ENCODE data around the gene TNPO1. TPM values are rescaled to one million over a fixed set of nuclear protein-coding genes. Genes with fewer than 3 reads are reported as not detected.

TNPO1 gene
- total and polyA plus RNA-seq, 2 of the 13 experiments (the other 11 are each of a cell fraction or from before 2014, with no cell fraction given), result 26.7 to 123 TPM

DNA sequence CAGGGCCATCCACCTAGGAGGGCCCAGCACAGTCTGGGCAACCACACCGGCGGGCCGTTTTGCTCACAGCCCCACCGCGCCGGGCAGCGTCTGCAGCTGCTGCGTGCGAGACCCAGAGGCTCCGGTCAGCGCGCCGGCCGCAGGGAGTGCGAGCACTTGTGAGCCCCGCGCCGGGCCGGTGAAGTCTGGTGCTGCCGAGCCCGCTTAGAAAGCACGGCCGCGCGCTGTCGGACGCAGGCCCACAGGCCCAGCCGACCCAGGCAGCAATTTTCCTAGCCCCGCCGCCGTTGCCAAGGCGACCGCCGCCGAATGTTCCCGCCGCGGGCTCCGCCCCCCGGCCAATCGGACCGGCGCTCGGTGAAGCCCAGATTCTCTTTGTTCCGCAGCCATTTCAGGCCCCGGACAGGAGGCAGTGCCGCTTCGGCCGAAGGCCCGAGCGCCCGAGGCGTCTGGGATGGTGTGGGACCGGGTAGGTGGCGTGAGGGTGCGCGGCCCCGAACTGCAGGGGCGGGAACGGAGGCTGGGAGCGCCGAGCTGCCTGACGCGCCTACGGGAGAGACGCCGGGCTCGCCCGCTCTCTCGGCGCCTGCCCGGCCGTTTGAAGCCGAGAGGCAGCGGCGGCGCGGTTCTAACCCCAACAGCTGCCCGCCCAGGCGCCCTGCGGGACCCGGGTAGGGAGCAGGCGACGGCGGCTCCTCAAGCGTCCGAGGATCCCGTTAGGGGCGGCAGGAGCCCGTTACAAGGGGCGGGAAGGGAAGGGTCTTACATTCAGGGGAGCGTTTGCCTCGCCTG lies at the start of gene TNPO1 (continued):
- TF ChIP-seq ZNF225 (CRISPR knock-in tag; IDR thresholded peaks at IDR 0.05), result peak; percentile 8; the same call in 1 of the 2 replicates
- TF ChIP-seq CAMTA2 (CRISPR knock-in tag; IDR thresholded peaks at IDR 0.05; ENCODE audit: borderline replicate concordance), result no peak
- TF ChIP-seq ZNF790 (CRISPR knock-in tag; IDR thresholded peaks at IDR 0.05; ENCODE audit: borderline replicate concordance), result no peak; the same call in 1 of the 2 replicates
- 0 out of 2 replicates have a peak, but pooled peaks have one; percentile 67 for TF ChIP-seq POGZ (CRISPR knock-in tag; IDR thresholded peaks at IDR 0.05)
- TF ChIP-seq PRDM10 (CRISPR knock-in tag; IDR thresholded peaks at IDR 0.05; ENCODE audit: low read depth), result no peak
- no peak for TF ChIP-seq ZNF276 (CRISPR knock-in tag; IDR thresholded peaks at IDR 0.05; ENCODE audit: low read depth)
- no peak; the same call in 1 of the 2 replicates for TF ChIP-seq THAP11 (CRISPR knock-in tag; IDR thresholded peaks at IDR 0.05)
- TF ChIP-seq, protein P1, sequence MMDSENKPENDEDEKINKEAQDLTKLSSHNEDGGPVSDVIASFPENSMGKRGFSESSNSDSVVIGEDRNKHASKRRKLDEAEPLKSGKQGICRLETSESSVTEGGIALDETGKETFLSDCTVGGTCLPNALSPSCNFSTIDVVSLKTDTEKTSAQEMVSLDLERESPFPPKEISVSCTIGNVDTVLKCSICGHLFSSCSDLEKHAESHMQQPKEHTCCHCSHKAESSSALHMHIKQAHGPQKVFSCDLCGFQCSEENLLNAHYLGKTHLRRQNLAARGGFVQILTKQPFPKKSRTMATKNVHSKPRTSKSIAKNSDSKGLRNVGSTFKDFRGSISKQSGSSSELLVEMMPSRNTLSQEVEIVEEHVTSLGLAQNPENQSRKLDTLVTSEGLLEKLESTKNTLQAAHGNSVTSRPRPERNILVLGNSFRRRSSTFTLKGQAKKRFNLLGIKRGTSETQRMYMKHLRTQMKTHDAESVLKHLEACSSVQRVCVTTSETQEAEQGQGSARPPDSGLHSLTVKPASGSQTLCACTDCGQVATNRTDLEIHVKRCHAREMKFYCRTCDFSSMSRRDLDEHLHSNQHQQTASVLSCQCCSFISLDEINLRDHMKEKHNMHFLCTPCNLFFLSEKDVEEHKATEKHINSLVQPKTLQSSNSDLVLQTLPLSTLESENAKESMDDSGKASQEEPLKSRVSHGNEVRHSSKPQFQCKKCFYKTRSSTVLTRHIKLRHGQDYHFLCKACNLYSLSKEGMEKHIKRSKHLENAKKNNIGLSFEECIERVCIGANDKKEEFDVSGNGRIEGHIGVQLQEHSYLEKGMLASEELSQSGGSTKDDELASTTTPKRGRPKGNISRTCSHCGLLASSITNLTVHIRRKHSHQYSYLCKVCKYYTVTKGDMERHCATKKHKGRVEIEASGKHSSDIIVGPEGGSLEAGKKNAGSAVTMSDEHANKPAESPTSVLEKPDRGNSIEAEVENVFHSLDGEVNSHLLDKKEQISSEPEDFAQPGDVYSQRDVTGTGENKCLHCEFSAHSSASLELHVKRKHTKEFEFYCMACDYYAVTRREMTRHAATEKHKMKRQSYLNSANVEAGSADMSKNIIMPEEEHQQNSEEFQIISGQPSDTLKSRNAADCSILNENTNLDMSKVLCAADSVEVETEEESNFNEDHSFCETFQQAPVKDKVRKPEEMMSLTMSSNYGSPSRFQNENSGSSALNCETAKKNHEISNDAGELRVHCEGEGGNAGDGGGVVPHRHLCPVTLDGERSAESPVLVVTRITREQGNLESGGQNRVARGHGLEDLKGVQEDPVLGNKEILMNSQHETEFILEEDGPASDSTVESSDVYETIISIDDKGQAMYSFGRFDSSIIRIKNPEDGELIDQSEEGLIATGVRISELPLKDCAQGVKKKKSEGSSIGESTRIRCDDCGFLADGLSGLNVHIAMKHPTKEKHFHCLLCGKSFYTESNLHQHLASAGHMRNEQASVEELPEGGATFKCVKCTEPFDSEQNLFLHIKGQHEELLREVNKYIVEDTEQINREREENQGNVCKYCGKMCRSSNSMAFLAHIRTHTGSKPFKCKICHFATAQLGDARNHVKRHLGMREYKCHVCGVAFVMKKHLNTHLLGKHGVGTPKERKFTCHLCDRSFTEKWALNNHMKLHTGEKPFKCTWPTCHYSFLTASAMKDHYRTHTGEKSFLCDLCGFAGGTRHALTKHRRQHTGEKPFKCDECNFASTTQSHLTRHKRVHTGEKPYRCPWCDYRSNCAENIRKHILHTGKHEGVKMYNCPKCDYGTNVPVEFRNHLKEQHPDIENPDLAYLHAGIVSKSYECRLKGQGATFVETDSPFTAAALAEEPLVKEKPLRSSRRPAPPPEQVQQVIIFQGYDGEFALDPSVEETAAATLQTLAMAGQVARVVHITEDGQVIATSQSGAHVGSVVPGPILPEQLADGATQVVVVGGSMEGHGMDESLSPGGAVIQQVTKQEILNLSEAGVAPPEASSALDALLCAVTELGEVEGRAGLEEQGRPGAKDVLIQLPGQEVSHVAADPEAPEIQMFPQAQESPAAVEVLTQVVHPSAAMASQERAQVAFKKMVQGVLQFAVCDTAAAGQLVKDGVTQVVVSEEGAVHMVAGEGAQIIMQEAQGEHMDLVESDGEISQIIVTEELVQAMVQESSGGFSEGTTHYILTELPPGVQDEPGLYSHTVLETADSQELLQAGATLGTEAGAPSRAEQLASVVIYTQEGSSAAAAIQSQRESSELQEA (CRISPR knock-in tag; IDR thresholded peaks at IDR 0.05; ENCODE audit: not compliant biosample characterization), result no peak
- TF ChIP-seq ZNF253 (CRISPR knock-in tag; IDR thresholded peaks at IDR 0.05; ENCODE audit: borderline replicate concordance), result no peak; the same call in 1 of the 2 replicates
- TF ChIP-seq HOXA3 (CRISPR knock-in tag; IDR thresholded peaks at IDR 0.05), result peak; percentile 71
- no peak for TF ChIP-seq SSRP1 (CRISPR knock-in tag; IDR thresholded peaks at IDR 0.05)
- peak; percentile 73 for TF ChIP-seq ZNF709 (CRISPR knock-in tag; IDR thresholded peaks at IDR 0.05)
- no peak for TF ChIP-seq SMAD9 (CRISPR knock-in tag; IDR thresholded peaks at IDR 0.05)
- TF ChIP-seq SKI (IDR thresholded peaks at IDR 0.05; ENCODE audit: partially characterized antibody), result peak; percentile 84
- no peak for TF ChIP-seq CEBPB (IDR thresholded peaks at IDR 0.05; ENCODE audit: borderline replicate concordance, low read depth, low read length)
- no peak for TF ChIP-seq NBN (conservative IDR thresholded peaks at IDR 0.05)
